Ammon's horn (tissue), 1 donor: Measurements from ENCODE around the gene EFTUD2.
"Not testable (repeated sequence)": the region's sequence is repeated elsewhere in the genome, so short reads cannot be mapped to it uniquely, and the experiment has no call there.

ENCODE experiments used
- DNase-seq: peaks from one replicate; pipeline ENCODE4 v3.0.0-alpha.2; 2016; ENCODE audit warnings: low spot score

EFTUD2 gene

GRCh38 chr17:44808656-44809388, 90.4 kb downstream of the EFTUD2 start:
- DNase-seq: not testable (repeated sequence)

GRCh38 chr17:44808156-44808555, 91.1 kb downstream of the EFTUD2 start:
- no peak for DNase-seq

GRCh38 chr17:44807817-44808155, 91.5 kb downstream of the EFTUD2 start:
- DNase-seq: no peak

- DNase-seq: no peak
Observed at GRCh38 chr17:44807093-44807816, 92.0 kb downstream of the EFTUD2 start.

- peak; percentile 26 for DNase-seq
Observed at GRCh38 chr17:44804302-44805089, 94.7 kb downstream of the EFTUD2 start.

- DNase-seq: no peak
Observed at GRCh38 chr17:44801880-44802279, 97.4 kb downstream of the EFTUD2 start.
